Uterus (tissue), 4 donors: ENCODE results near the gene BAG2. TPM values are rescaled to one million over a fixed set of nuclear protein-coding genes. Genes with fewer than 3 reads are reported as not detected.

Source experiments
- DNase-seq, 2 donors: peaks; one replicate each; pipeline ENCODE4 v3.0.0-alpha.2; 2019 to 2020
- H3K27ac ChIP-seq, 2 donors: fragments of 200-600 bp; sonication (generic); 1 replicate in 1 of 2; 2 replicates in 1 of 2; pipeline ENCODE4 v1.5.1; 2016 to 2018
- H3K27me3 ChIP-seq, 2 donors: fragments of 200-600 bp; sonication (generic); one replicate each; pipeline ENCODE4 v1.5.1; 2018 to 2019; ENCODE audit warnings: control low read depth in 1 of 2
- H3K36me3 ChIP-seq, 2 donors: fragments of 200-600 bp; sonication (generic); one replicate each; pipeline ENCODE4 v1.5.1; 2019; ENCODE audit warnings: control low read depth in 1 of 2
- H3K4me1 ChIP-seq, 2 donors: fragments of 200-600 bp; sonication (generic); one replicate each; pipeline ENCODE4 v1.5.1; 2018 to 2019; ENCODE audit warnings: control low read depth in 1 of 2
- H3K4me3 ChIP-seq, 2 donors: fragments of 200-600 bp; sonication (generic); 1 replicate in 1 of 2; 2 replicates in 1 of 2; pipeline ENCODE4 v1.5.1; 2018 to 2019; ENCODE audit warnings: mild to moderate bottlenecking in 1 of 2
- H3K9me3 ChIP-seq, 2 donors: fragments of 200-600 bp; sonication (generic); one replicate each; pipeline ENCODE4 v1.5.1; 2019; ENCODE audit warnings: control low read depth in 1 of 2
- POLR2A ChIP-seq, 2 donors: fragments of 450-650 bp; IDR thresholded peaks; one replicate each; pipeline ENCODE4 v1.6.1; 2016; ENCODE audit warnings: antibody characterized with exemption in 2 of 2, mild to moderate bottlenecking in 1 of 2, moderate library complexity in 1 of 2
- intact Hi-C: fragments of 100-400 bp; cut with DNase I; formaldehyde crosslinking; loops from one replicate; pipeline ENCODE4 v1.15.1; 2023; ENCODE audit warnings: low total_unique reads
- total RNA-seq, 4 donors: library from RNA; depleted of rRNA in 3 of 4; stranded (reverse); fragments of >200 nt in 3 of 4; gene quantifications; one replicate each; pipeline versions ENCODE4 v1.1.0 to v1.2.4, GENCODE V29; 2014 to 2023
- TF ChIP-seq, protein P1 (sequence below), 4 experiments: fragments of 200-600 bp in 2 of 4; fragments of 450-650 bp in 2 of 4; sonication (generic) in 2 of 4; IDR thresholded peaks; one replicate each; pipeline ENCODE4 v1.5.1; 2016 to 2019; ENCODE audit warnings: antibody characterized with exemption in 4 of 4, mild to moderate bottlenecking in 2 of 4, moderate library complexity in 1 of 4
- donor health status: DM: yes; HTN: yes; CAD: no.

The BAG2 gene
- total RNA-seq, 4 donors from 2014 or later: 23.2 to 31.7 (median 26.9) TPM

- Histone ChIP-seq H3K27me3 (no peaks in the 10 kb centered on the region), H3K36me3 (no peaks in the 10 kb centered on the region), H3K4me1 (no peaks in the 10 kb centered on the region), H3K4me3 (peak overlapping the region; percentile 55 to 83), H3K27ac (peak overlapping the region; percentile 98), H3K9me3 (no peaks in the 10 kb centered on the region)
- DNase-seq: peak in 1 of 2 donors; percentile 58
- TF ChIP-seq, protein P1, sequence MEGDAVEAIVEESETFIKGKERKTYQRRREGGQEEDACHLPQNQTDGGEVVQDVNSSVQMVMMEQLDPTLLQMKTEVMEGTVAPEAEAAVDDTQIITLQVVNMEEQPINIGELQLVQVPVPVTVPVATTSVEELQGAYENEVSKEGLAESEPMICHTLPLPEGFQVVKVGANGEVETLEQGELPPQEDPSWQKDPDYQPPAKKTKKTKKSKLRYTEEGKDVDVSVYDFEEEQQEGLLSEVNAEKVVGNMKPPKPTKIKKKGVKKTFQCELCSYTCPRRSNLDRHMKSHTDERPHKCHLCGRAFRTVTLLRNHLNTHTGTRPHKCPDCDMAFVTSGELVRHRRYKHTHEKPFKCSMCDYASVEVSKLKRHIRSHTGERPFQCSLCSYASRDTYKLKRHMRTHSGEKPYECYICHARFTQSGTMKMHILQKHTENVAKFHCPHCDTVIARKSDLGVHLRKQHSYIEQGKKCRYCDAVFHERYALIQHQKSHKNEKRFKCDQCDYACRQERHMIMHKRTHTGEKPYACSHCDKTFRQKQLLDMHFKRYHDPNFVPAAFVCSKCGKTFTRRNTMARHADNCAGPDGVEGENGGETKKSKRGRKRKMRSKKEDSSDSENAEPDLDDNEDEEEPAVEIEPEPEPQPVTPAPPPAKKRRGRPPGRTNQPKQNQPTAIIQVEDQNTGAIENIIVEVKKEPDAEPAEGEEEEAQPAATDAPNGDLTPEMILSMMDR (IDR thresholded peaks at IDR 0.05): no peak
- TF ChIP-seq POLR2A (IDR thresholded peaks at IDR 0.05): peak; percentile 56 to 74
- intact Hi-C loops: loop anchor here (10.0 kb wide), 1 partner anchor 141 kb away; the partner anchor contains the start of gene PRIM2
These were observed 1.9 kb downstream of the BAG2 start for GRCh38 chr6:57173886-57174510.

DNA sequence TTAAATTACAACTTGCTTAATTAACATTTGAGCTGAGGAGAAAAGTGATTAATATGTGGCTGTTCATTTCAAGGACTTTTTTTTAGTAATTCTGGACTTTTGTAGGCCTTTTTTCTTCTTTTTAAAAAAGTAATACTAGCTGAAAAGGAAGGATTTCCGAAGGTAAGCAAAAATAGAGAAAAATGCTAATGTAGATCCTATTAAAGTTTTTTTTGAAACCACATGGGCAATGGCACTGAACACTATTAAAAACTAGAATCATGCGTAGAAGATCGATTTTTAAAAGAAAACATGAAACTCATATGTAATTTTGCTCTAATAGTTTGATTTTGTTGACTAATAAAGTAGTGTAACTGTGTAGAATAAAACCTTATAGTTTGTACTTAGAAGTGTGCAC is 2.4 kb downstream of the BAG2 start:
- peak overlapping the region; percentile 55 to 83 for H3K4me3 ChIP-seq

DNA sequence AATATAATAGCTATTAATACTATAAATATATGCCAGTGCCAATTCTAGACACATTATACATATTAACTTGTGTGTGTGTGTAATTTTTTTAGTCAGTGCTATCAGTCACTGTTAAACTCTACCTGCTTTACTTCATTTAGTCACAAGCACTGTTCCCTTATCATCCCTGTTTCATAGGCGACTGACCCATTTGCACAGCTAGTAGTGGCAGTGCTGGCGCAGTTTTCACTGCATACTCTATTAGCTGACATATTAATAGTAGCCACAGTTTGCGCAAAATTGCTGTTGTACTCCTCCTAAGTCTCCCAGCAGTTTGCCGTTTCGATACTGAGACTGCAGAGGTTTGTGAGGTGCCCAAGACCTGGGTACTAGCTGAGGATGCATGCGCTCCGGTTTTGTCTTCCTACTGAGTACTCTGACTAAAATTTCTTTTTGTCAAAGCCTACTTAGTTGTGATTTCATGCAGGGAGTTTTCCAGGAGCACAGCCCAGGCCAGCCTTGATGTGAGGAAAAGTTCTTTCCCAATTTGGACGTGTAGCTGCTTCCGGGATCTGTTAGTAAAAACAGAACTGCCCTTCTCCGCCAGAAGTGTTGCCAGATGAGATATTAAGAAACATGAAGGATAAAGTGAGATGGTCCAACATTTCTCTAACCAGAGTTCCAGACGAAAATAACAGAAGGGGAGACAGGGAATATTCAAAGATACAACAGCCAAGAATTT is 5.6 kb downstream of the BAG2 start:
- Histone ChIP-seq H3K4me3 (peak overlapping the region in 1 of 2 donors; percentile 22), H3K4me1 (no peaks in the 10 kb centered on the region), H3K27ac (peak overlapping the region; percentile 98), H3K9me3 (no peaks in the 10 kb centered on the region), H3K36me3 (no peaks in the 10 kb centered on the region), H3K27me3 (no peaks in the 10 kb centered on the region)
- TF ChIP-seq, protein P1 (IDR thresholded peaks at IDR 0.05): no peak
- peak in 1 of 2 donors; percentile 54 for TF ChIP-seq POLR2A (IDR thresholded peaks at IDR 0.05)
- peak; percentile 73 to 85 for DNase-seq
- intact Hi-C loops: loop anchor here (10.0 kb wide), 1 partner anchor 137 kb away; the partner anchor contains the start of gene PRIM2

More for the DNA sequence above, 2.4 kb downstream of the BAG2 start:
- intact Hi-C loops: loop anchor here (10.0 kb wide), 1 partner anchor 140 kb away; the partner anchor contains the start of gene PRIM2
- Histone ChIP-seq H3K4me1 (no peaks in the 10 kb centered on the region), H3K27ac (peak overlapping the region; percentile 98), H3K27me3 (no peaks in the 10 kb centered on the region), H3K9me3 (no peaks in the 10 kb centered on the region), H3K36me3 (no peaks in the 10 kb centered on the region)
- no peak for DNase-seq
- TF ChIP-seq, protein P1 (IDR thresholded peaks at IDR 0.05): no peak
- TF ChIP-seq POLR2A (IDR thresholded peaks at IDR 0.05): no peak

GRCh38 chr6:57180596-57180995 is 8.5 kb downstream of the BAG2 start:
- no peaks in the 10 kb centered on the region for H3K36me3 ChIP-seq
- no peaks in the 10 kb centered on the region for H3K4me1 ChIP-seq
- TF ChIP-seq, protein P1 (IDR thresholded peaks at IDR 0.05): no peak
- no peak for TF ChIP-seq POLR2A (IDR thresholded peaks at IDR 0.05)
- no peaks in the 10 kb centered on the region for H3K27me3 ChIP-seq
- H3K4me3 ChIP-seq: no peak overlapping the region
- intact Hi-C loops: no loop called here
- peak overlapping the region; percentile 98 for H3K27ac ChIP-seq
- no peak for DNase-seq
- H3K9me3 ChIP-seq: no peaks in the 10 kb centered on the region

GRCh38 chr6:57182017-57182432 is 9.9 kb downstream of the BAG2 start:
- peak overlapping the region; percentile 98 for H3K27ac ChIP-seq
- no peak overlapping the region for H3K4me3 ChIP-seq
- DNase-seq: no peak
- no peaks in the 10 kb centered on the region for H3K27me3 ChIP-seq
- no peak for TF ChIP-seq POLR2A (IDR thresholded peaks at IDR 0.05)
- TF ChIP-seq, protein P1 (IDR thresholded peaks at IDR 0.05): no peak
- H3K9me3 ChIP-seq: no peaks in the 10 kb centered on the region
- H3K4me1 ChIP-seq: no peaks in the 10 kb centered on the region
- H3K36me3 ChIP-seq: no peaks in the 10 kb centered on the region
- intact Hi-C loops: no loop called here
